ENCODE data around the gene SYT12.

GRCh38 chr11:66986178-66986545, 36.8 kb upstream of the SYT12 start:
- TF ChIP-seq SIN3A (IDR thresholded peaks at IDR 0.05; ENCODE audit: borderline replicate concordance, insufficient read depth, low read length) (no peak), POLR2AphosphoS5 (IDR thresholded peaks at IDR 0.05; ENCODE audit: low read depth, low read length) (no peak)
